ENCODE measurements around the gene CSF3R. TPM values are rescaled to one million over a fixed set of nuclear protein-coding genes. Genes with fewer than 3 reads are reported as not detected.

Gene CSF3R
- polyA plus RNA-seq, 1 of the 3 experiments (the other 2 are of a cell fraction), result not detected

DNA sequence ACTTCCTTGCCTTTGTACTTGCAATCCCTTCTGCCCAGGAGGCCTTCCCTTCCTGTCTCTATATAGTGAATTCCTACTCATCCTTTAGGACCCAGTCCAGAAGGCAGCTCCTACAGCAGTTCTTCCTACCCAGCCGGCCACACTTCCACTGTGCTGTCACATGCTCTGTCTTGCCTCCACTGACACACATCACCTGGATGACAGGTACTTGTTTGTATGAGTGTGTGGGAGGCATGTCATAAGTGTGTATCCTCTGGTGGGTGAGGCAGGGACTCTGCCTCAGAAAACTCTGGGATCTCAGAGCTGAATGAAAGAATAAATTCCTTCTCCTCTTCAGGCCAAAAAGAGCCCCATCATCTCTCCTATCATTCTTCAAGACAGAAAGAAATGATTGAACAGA is 27.3 kb downstream of the CSF3R start (continued):
- TF ChIP-seq, protein P1, sequence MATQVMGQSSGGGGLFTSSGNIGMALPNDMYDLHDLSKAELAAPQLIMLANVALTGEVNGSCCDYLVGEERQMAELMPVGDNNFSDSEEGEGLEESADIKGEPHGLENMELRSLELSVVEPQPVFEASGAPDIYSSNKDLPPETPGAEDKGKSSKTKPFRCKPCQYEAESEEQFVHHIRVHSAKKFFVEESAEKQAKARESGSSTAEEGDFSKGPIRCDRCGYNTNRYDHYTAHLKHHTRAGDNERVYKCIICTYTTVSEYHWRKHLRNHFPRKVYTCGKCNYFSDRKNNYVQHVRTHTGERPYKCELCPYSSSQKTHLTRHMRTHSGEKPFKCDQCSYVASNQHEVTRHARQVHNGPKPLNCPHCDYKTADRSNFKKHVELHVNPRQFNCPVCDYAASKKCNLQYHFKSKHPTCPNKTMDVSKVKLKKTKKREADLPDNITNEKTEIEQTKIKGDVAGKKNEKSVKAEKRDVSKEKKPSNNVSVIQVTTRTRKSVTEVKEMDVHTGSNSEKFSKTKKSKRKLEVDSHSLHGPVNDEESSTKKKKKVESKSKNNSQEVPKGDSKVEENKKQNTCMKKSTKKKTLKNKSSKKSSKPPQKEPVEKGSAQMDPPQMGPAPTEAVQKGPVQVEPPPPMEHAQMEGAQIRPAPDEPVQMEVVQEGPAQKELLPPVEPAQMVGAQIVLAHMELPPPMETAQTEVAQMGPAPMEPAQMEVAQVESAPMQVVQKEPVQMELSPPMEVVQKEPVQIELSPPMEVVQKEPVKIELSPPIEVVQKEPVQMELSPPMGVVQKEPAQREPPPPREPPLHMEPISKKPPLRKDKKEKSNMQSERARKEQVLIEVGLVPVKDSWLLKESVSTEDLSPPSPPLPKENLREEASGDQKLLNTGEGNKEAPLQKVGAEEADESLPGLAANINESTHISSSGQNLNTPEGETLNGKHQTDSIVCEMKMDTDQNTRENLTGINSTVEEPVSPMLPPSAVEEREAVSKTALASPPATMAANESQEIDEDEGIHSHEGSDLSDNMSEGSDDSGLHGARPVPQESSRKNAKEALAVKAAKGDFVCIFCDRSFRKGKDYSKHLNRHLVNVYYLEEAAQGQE (IDR thresholded peaks at IDR 0.05; ENCODE audit: low read depth, low read length), result no peak
- TF ChIP-seq TCF12 (IDR thresholded peaks at IDR 0.05) (no peak), MXI1 (IDR thresholded peaks at IDR 0.05; ENCODE audit: low read depth, low read length) (no peak), FOXM1 (IDR thresholded peaks at IDR 0.05; ENCODE audit: low read depth) (no peak)
- TF ChIP-seq, protein P2, sequence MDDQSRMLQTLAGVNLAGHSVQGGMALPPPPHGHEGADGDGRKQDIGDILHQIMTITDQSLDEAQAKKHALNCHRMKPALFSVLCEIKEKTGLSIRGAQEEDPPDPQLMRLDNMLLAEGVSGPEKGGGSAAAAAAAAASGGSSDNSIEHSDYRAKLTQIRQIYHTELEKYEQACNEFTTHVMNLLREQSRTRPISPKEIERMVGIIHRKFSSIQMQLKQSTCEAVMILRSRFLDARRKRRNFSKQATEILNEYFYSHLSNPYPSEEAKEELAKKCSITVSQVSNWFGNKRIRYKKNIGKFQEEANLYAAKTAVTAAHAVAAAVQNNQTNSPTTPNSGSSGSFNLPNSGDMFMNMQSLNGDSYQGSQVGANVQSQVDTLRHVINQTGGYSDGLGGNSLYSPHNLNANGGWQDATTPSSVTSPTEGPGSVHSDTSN (IDR thresholded peaks at IDR 0.05), result no peak

DNA sequence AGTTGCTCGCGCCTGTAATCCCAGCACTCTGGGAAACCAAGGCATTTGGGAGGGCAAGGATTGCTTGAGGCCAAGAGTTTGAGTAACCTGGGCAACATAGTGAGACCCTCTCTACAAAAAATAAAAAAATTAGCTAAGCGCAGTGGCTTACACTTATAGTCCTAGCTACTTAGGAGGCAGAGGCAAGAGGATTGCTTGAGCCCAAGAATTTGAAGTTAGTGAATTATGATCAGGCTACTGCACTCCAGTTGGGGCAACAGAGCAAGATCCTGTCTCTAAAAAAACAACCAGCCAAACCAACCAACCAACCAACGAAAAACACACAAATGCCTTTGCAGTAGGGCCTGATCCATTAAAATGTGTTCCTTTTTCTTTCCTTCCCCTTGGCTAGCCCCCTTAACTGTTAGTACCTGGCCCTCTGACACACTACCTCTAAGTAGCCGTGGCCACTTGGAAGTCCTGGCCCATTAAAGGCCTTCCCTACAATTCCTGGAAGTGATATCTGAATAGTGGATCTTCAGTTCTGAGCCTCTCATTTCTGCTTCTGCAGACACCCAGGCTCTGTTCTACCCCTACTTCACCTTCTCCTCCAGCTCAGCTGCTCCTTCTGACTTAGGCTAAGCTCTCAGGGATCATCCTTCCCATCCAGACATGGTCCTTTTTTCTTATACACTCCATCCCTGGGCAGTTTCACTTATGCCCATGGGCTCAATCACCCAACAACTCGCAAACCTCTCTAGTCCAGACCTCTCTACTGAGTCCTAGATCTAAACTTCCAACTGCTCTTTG is 28.9 kb downstream of the CSF3R start:
- Histone ChIP-seq H3K36me3 (replicated peaks in 1 of 2; ENCODE audit: control insufficient read depth in 1 of 2, insufficient read depth in 2 of 2, low read length in 1 of 2) (peaks cover 31% of the 10 kb centered on the region in 2 experiments), H3K4me1 (ENCODE audit: control insufficient read depth in 1 of 2, insufficient read depth in 2 of 2, low read depth in 1 of 2, low read length in 1 of 2) (peaks cover 0 to 5% of the 10 kb centered on the region in 2 experiments; a peak in 1 of 4 replicates), H3K4me2 (no peak overlapping the region), H3K4me3 (ENCODE audit: low read depth in 2 of 2, low read length in 1 of 2) (no peak overlapping the region), H3K27ac (ENCODE audit: low read depth in 2 of 2, low read length in 1 of 2) (no peak overlapping the region), H3F3A (replicated peaks; ENCODE audit: insufficient read depth) (peaks cover 12% of the 10 kb centered on the region), H4K20me1 (ENCODE audit: insufficient read depth) (no peaks in the 10 kb centered on the region), H3K79me2 (ENCODE audit: insufficient read depth) (peaks cover 7% of the 10 kb centered on the region), H3K27me3 (ENCODE audit: insufficient read depth) (no peaks in the 10 kb centered on the region), H3K9ac (no peak overlapping the region), H2AFZ (ENCODE audit: low read depth) (no peak overlapping the region), H3K9me3 (no peaks in the 10 kb centered on the region), H3K9me2 (no peaks in the 10 kb centered on the region)
- no peak for DNase-seq
- WGBS (ENCODE audit: low lambda C conversion rate), result 93% methylated on average over 6 of the region's 6 CpGs
- CTCF ChIA-PET, result no interaction called here
- POLR2A ChIA-PET, result interaction anchor here (1.8 kb wide), 1 partner anchor 10 kb away, joined by 4 read pairs; the partner anchor contains the start of gene MRPS15
- TF ChIP-seq NRF1 (IDR thresholded peaks at IDR 0.05; ENCODE audit: low read depth, low read length), result no peak
- TF ChIP-seq, protein P3, sequence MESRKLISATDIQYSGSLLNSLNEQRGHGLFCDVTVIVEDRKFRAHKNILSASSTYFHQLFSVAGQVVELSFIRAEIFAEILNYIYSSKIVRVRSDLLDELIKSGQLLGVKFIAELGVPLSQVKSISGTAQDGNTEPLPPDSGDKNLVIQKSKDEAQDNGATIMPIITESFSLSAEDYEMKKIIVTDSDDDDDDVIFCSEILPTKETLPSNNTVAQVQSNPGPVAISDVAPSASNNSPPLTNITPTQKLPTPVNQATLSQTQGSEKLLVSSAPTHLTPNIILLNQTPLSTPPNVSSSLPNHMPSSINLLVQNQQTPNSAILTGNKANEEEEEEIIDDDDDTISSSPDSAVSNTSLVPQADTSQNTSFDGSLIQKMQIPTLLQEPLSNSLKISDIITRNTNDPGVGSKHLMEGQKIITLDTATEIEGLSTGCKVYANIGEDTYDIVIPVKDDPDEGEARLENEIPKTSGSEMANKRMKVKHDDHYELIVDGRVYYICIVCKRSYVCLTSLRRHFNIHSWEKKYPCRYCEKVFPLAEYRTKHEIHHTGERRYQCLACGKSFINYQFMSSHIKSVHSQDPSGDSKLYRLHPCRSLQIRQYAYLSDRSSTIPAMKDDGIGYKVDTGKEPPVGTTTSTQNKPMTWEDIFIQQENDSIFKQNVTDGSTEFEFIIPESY (IDR thresholded peaks at IDR 0.05; ENCODE audit: borderline replicate concordance, low read depth), result no peak
- TF ChIP-seq, protein P4, sequence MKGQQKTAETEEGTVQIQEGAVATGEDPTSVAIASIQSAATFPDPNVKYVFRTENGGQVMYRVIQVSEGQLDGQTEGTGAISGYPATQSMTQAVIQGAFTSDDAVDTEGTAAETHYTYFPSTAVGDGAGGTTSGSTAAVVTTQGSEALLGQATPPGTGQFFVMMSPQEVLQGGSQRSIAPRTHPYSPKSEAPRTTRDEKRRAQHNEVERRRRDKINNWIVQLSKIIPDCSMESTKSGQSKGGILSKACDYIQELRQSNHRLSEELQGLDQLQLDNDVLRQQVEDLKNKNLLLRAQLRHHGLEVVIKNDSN (IDR thresholded peaks at IDR 0.05; ENCODE audit: borderline replicate concordance, low read depth), result no peak
- TF ChIP-seq, protein P1 (IDR thresholded peaks at IDR 0.05; ENCODE audit: low read depth, low read length), result no peak
- TF ChIP-seq, protein P2 (IDR thresholded peaks at IDR 0.05), result no peak
- no peak for TF ChIP-seq GABPA (IDR thresholded peaks at IDR 0.05; ENCODE audit: low read depth)
- TF ChIP-seq MXI1 (IDR thresholded peaks at IDR 0.05; ENCODE audit: low read depth, low read length), result no peak
- TF ChIP-seq SMC3 (IDR thresholded peaks at IDR 0.05; ENCODE audit: low read depth, low read length), result no peak
- no peak for TF ChIP-seq RXRA (IDR thresholded peaks at IDR 0.05; ENCODE audit: borderline replicate concordance, low read depth)
- TF ChIP-seq NFIC (IDR thresholded peaks at IDR 0.05; ENCODE audit: borderline replicate concordance), result no peak
- TF ChIP-seq RFX5 (IDR thresholded peaks at IDR 0.05; ENCODE audit: low read length), result no peak
- TF ChIP-seq, protein P5, sequence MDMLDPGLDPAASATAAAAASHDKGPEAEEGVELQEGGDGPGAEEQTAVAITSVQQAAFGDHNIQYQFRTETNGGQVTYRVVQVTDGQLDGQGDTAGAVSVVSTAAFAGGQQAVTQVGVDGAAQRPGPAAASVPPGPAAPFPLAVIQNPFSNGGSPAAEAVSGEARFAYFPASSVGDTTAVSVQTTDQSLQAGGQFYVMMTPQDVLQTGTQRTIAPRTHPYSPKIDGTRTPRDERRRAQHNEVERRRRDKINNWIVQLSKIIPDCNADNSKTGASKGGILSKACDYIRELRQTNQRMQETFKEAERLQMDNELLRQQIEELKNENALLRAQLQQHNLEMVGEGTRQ (IDR thresholded peaks at IDR 0.05; ENCODE audit: borderline replicate concordance, low read depth, low read length), result no peak
